Activated CD4-positive, alpha-beta T cell treated with anti-CD3 and anti-CD28 coated beads for 48 hours (primary cell): ENCODE results near the gene MTRF1.
"Not testable (repeated sequence)": the region's sequence is repeated elsewhere in the genome, so short reads cannot be mapped to it uniquely, and the experiment has no call there.

ENCODE experiments used
- DNase-seq: peaks from one replicate; pipeline ENCODE4 v3.0.0-alpha.2; 2020

The MTRF1 gene

GRCh38 chr13:41263261-41263971, at the start of gene MTRF1:
Gene MTRF1 (minus strand): TSS chr13:41263576. CDS start chr13:41260907, 2,669 bp downstream.
- peak; percentile 85 for DNase-seq

- DNase-seq, result no peak
These were observed 49.7 kb upstream of the MTRF1 start for GRCh38 chr13:41313117-41313516.

GRCh38 chr13:41312176-41312500, 48.8 kb upstream of the MTRF1 start:
- DNase-seq, result peak; percentile 19

GRCh38 chr13:41311406-41312175, 48.2 kb upstream of the MTRF1 start:
- peak; percentile 66 for DNase-seq

GRCh38 chr13:41310963-41311405, 47.6 kb upstream of the MTRF1 start, which contains the start of gene NAA16:
Gene NAA16 (plus strand): TSS chr13:41311267. CDS start chr13:41311529, 262 bp downstream.
- peak; percentile 97 for DNase-seq

- DNase-seq, result no peak
These were observed 44.7 kb upstream of the MTRF1 start for GRCh38 chr13:41307884-41308640.

GRCh38 chr13:41306271-41307145, 43.1 kb upstream of the MTRF1 start:
- DNase-seq, result no peak

GRCh38 chr13:41304551-41304950, 41.2 kb upstream of the MTRF1 start:
- no peak for DNase-seq

- no peak for DNase-seq
These were observed 39.4 kb upstream of the MTRF1 start for GRCh38 chr13:41302743-41303142.

GRCh38 chr13:41299316-41300094, 36.1 kb upstream of the MTRF1 start:
- DNase-seq, result no peak

GRCh38 chr13:41296879-41297646, 33.7 kb upstream of the MTRF1 start:
- DNase-seq, result no peak

- no peak for DNase-seq
These were observed 32.6 kb upstream of the MTRF1 start for GRCh38 chr13:41295973-41296372.

GRCh38 chr13:41294914-41295313, 31.5 kb upstream of the MTRF1 start:
- DNase-seq, result no peak

- no peak for DNase-seq
These were observed 29.9 kb upstream of the MTRF1 start for GRCh38 chr13:41293272-41293671.

GRCh38 chr13:41291246-41291645, 27.9 kb upstream of the MTRF1 start:
- no peak for DNase-seq

- DNase-seq, result no peak
These were observed 26.1 kb upstream of the MTRF1 start for GRCh38 chr13:41289463-41289881.

GRCh38 chr13:41286370-41286769, 23.0 kb upstream of the MTRF1 start:
- DNase-seq, result no peak

GRCh38 chr13:41284512-41285288, 21.3 kb upstream of the MTRF1 start:
- no peak for DNase-seq

- no peak for DNase-seq
These were observed 18.8 kb upstream of the MTRF1 start for GRCh38 chr13:41282129-41282571.

- DNase-seq, result not testable (repeated sequence)
These were observed 15.8 kb upstream of the MTRF1 start for GRCh38 chr13:41279156-41279555.
